Mesodermal cell (in vitro differentiated cells): ENCODE data around the gene BTBD10.

Experiments
- H3K27ac ChIP-seq: 2 replicates; pipeline ENCODE4 v1.7.0; 2013; ENCODE audit warnings: mild to moderate bottlenecking, low read depth, low read length, moderate library complexity; ENCODE audit not compliant: severe bottlenecking
- H3K36me3 ChIP-seq: 2 replicates; pipeline ENCODE4 v1.7.1; 2013; ENCODE audit warnings: mild to moderate bottlenecking, low read length, moderate library complexity; ENCODE audit not compliant: control insufficient read depth, insufficient read depth
- H3K4me1 ChIP-seq: one replicate; pipeline ENCODE4 v1.7.1; 2013; ENCODE audit warnings: mild to moderate bottlenecking, low read length; ENCODE audit not compliant: insufficient read depth, control insufficient read depth, poor library complexity, severe bottlenecking
- H3K4me3 ChIP-seq: 2 replicates; pipeline ENCODE4 v1.7.0; 2013; ENCODE audit warnings: low read length, control low read depth, mild to moderate bottlenecking; ENCODE audit not compliant: insufficient read depth, poor library complexity, severe bottlenecking; ENCODE audit errors: extremely low read depth
- H3K9me3 ChIP-seq: 2 replicates; pipeline ENCODE4 v1.7.1; 2013; ENCODE audit warnings: mild to moderate bottlenecking, low read length, moderate library complexity; ENCODE audit not compliant: control insufficient read depth
- WGBS, 2 experiments: methylation state at CpG; one replicate each; pipeline ENCODE4 v1.1.5; 2013; ENCODE audit warnings: missing lambda C conversion rate in 2 of 2; ENCODE audit not compliant: insufficient coverage in 2 of 2; 5-methylcytosine and 5-hydroxymethylcytosine counted together

BTBD10 gene

GRCh38 chr11:13473013-13473722 is 10.1 kb upstream of the BTBD10 start:
- 73 to 85% methylated on average over 2 to 3 of the region's 3 CpGs for WGBS, 2 experiments
- Histone ChIP-seq H3K27ac (no peak overlapping the region), H3K9me3 (no peaks in the 10 kb centered on the region), H3K36me3 (no peaks in the 10 kb centered on the region), H3K4me1 (no peaks in the 10 kb centered on the region), H3K4me3 (no peak overlapping the region)

GRCh38 chr11:13468750-13469149 is 5.7 kb upstream of the BTBD10 start:
- Histone ChIP-seq H3K4me3 (no peak overlapping the region), H3K27ac (no peak overlapping the region), H3K4me1 (peaks cover 6% of the 10 kb centered on the region), H3K36me3 (no peaks in the 10 kb centered on the region), H3K9me3 (no peaks in the 10 kb centered on the region)
- WGBS, 2 experiments: 53 to 56% methylated on average over 3 to 4 of the region's 5 CpGs

GRCh38 chr11:13465909-13466371 is 2.9 kb upstream of the BTBD10 start:
- Histone ChIP-seq H3K36me3 (no peaks in the 10 kb centered on the region), H3K27ac (no peak overlapping the region), H3K4me3 (no peak overlapping the region), H3K9me3 (no peaks in the 10 kb centered on the region), H3K4me1 (peaks cover 11% of the 10 kb centered on the region)
- WGBS, 2 experiments: 11 to 19% methylated on average over 3 to 4 of the region's 6 CpGs

GRCh38 chr11:13463779-13464290 is 813 bp upstream of the BTBD10 start:
- Histone ChIP-seq H3K27ac (peak overlapping the region; percentile 92), H3K4me3 (peak overlapping the region; percentile 95), H3K36me3 (peaks cover 10% of the 10 kb centered on the region), H3K9me3 (no peaks in the 10 kb centered on the region), H3K4me1 (peaks cover 12% of the 10 kb centered on the region)
- 21 to 36% methylated on average over 8 to 9 of the region's 12 CpGs for WGBS, 2 experiments

GRCh38 chr11:13462311-13462900 is 616 bp downstream of the BTBD10 start:
- peaks cover 12% of the 10 kb centered on the region for H3K4me1 ChIP-seq
- H3K9me3 ChIP-seq: no peaks in the 10 kb centered on the region
- 0 to 2% methylated on average over 10 to 15 of the region's 18 CpGs for WGBS, 2 experiments
- peak overlapping the region; percentile 92 for H3K27ac ChIP-seq
- peak overlapping the region; percentile 95 for H3K4me3 ChIP-seq
- peaks cover 10% of the 10 kb centered on the region for H3K36me3 ChIP-seq

DNA sequence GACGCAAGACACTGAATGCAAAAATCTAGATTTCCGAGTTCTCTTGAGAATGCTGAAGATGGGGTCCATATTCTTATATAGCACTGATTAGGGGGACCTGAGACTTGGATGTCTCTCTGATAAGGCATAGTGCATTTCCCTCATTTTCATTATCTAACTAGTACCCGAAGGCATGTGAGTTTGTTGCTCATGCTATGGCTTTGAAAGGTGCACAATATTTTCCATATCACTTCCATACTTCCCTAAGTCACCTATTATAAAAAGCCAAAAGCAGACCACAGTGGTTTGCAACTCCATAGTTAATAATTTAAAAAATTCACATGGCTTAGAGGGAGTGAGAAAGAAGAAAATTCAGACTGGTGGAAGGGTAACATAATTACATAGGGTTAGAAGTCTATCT is 1.7 kb downstream of the BTBD10 start:
- H3K4me1 ChIP-seq: peaks cover 12% of the 10 kb centered on the region
- 87 to 94% methylated on average over 2 to 3 of the region's 3 CpGs for WGBS, 2 experiments
- no peaks in the 10 kb centered on the region for H3K9me3 ChIP-seq
- no peak overlapping the region for H3K27ac ChIP-seq
- peaks cover 10% of the 10 kb centered on the region for H3K36me3 ChIP-seq
- H3K4me3 ChIP-seq: peak overlapping the region; percentile 95

- no peak overlapping the region for H3K4me3 ChIP-seq
- H3K36me3 ChIP-seq: peaks cover 4% of the 10 kb centered on the region
- H3K27ac ChIP-seq: no peak overlapping the region
- H3K9me3 ChIP-seq: peaks cover 9% of the 10 kb centered on the region
- peaks cover 8% of the 10 kb centered on the region for H3K4me1 ChIP-seq
- WGBS, 2 experiments: 88 to 100% methylated on average over 1 of the region's 2 CpGs
These were observed 12.1 kb downstream of the BTBD10 start for GRCh38 chr11:13450832-13451397.

GRCh38 chr11:13449522-13449921 is 13.5 kb downstream of the BTBD10 start:
- peaks cover 4% of the 10 kb centered on the region for H3K36me3 ChIP-seq
- WGBS, 2 experiments: no CpG with 5 or more reads among the region's 1 CpG

DNA sequence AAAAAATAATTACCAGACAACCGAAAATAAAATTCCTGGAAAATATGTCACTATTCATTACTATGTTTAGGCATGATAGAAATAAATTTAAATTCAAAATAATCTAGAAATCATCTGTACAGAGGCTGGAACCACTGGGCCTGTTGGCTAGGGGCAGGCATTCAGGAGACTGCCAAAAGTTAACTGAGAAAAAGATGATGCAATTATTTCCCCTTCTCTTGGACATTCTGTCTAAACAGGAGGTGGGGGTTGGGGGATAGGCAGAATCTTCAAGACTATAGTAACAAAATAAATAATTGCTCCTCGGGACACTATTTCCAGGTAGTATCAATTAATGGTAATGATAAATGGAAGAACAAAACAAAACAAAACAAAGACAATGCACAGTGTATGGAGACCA is 14.1 kb downstream of the BTBD10 start:
- WGBS, 2 experiments: no CpG with 5 or more reads among the region's 2 CpGs
- no peak overlapping the region for H3K4me3 ChIP-seq
- H3K4me1 ChIP-seq: peaks cover 8% of the 10 kb centered on the region
- H3K27ac ChIP-seq: no peak overlapping the region
- peaks cover 9% of the 10 kb centered on the region for H3K9me3 ChIP-seq
- H3K36me3 ChIP-seq: peaks cover 4% of the 10 kb centered on the region

More at GRCh38 chr11:13449522-13449921, 13.5 kb downstream of the BTBD10 start:
- Histone ChIP-seq H3K4me1 (peaks cover 8% of the 10 kb centered on the region), H3K27ac (no peak overlapping the region), H3K9me3 (peaks cover 9% of the 10 kb centered on the region), H3K4me3 (no peak overlapping the region)

GRCh38 chr11:13446444-13446843 is 16.6 kb downstream of the BTBD10 start:
- Histone ChIP-seq H3K4me1 (peaks cover 8% of the 10 kb centered on the region), H3K36me3 (peaks cover 4% of the 10 kb centered on the region), H3K4me3 (no peak overlapping the region), H3K9me3 (peaks cover 9% of the 10 kb centered on the region), H3K27ac (no peak overlapping the region)

- H3K4me3 ChIP-seq: no peak overlapping the region
- WGBS, 2 experiments: no CpG with 5 or more reads among the region's 2 CpGs
- no peaks in the 10 kb centered on the region for H3K36me3 ChIP-seq
- H3K27ac ChIP-seq: no peak overlapping the region
- H3K4me1 ChIP-seq: peaks cover 8% of the 10 kb centered on the region
- peaks cover 9% of the 10 kb centered on the region for H3K9me3 ChIP-seq
These were observed 17.4 kb downstream of the BTBD10 start for GRCh38 chr11:13445588-13445987.
